PC-9 (cell line): ENCODE data around the gene STX2.

ENCODE experiments used
- EZH2 ChIP-seq: fragments of 200-600 bp; sonication (generic); IDR thresholded peaks from 2 replicates; pipeline ENCODE4 v1.8.0; 2017; ENCODE audit warnings: antibody characterized with exemption, low read depth
- TF ChIP-seq, protein P1 (sequence below): fragments of 200-600 bp; sonication (generic); conservative IDR thresholded peaks from 2 replicates; pipeline ENCODE4 v1.6.1; 2017; ENCODE audit warnings: mixed run types, antibody characterized with exemption, mild to moderate bottlenecking, moderate library complexity

DNA sequence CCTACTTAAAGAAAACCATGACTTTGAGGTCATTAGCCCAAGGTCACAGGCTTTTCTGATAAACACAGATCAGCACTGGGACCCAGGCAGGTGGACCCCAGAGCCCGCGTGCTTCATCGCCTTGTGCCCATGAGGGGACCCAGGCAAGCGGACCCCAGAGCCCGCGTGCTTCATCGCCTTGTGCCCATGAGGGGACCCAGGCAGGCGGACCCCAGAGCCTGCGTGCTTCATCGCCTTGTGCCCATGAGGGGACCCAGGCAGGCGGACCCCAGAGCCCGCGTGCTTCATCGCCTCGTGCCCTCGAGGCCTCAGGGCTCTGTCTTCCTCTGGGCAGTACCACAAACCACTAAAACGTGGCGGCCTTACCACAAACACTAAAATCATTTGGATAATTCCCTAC is 31.7 kb downstream of the STX2 start:
- TF ChIP-seq, protein P1, sequence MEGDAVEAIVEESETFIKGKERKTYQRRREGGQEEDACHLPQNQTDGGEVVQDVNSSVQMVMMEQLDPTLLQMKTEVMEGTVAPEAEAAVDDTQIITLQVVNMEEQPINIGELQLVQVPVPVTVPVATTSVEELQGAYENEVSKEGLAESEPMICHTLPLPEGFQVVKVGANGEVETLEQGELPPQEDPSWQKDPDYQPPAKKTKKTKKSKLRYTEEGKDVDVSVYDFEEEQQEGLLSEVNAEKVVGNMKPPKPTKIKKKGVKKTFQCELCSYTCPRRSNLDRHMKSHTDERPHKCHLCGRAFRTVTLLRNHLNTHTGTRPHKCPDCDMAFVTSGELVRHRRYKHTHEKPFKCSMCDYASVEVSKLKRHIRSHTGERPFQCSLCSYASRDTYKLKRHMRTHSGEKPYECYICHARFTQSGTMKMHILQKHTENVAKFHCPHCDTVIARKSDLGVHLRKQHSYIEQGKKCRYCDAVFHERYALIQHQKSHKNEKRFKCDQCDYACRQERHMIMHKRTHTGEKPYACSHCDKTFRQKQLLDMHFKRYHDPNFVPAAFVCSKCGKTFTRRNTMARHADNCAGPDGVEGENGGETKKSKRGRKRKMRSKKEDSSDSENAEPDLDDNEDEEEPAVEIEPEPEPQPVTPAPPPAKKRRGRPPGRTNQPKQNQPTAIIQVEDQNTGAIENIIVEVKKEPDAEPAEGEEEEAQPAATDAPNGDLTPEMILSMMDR: no peak
- no peak for TF ChIP-seq EZH2
